Uterus (tissue), 2 donors: ENCODE measurements around the gene PIN1.

ENCODE experiments used
- POLR2A ChIP-seq, 2 donors: fragments of 450-650 bp; IDR thresholded peaks; one replicate each; pipeline ENCODE4 v1.6.1; 2016; ENCODE audit warnings: antibody characterized with exemption in 2 of 2, mild to moderate bottlenecking in 1 of 2, moderate library complexity in 1 of 2
- TF ChIP-seq, protein P1 (sequence below), 4 experiments: fragments of 200-600 bp in 2 of 4; fragments of 450-650 bp in 2 of 4; sonication (generic) in 2 of 4; IDR thresholded peaks; one replicate each; pipeline ENCODE4 v1.5.1; 2016 to 2019; ENCODE audit warnings: antibody characterized with exemption in 4 of 4, mild to moderate bottlenecking in 2 of 4, moderate library complexity in 1 of 4

DNA sequence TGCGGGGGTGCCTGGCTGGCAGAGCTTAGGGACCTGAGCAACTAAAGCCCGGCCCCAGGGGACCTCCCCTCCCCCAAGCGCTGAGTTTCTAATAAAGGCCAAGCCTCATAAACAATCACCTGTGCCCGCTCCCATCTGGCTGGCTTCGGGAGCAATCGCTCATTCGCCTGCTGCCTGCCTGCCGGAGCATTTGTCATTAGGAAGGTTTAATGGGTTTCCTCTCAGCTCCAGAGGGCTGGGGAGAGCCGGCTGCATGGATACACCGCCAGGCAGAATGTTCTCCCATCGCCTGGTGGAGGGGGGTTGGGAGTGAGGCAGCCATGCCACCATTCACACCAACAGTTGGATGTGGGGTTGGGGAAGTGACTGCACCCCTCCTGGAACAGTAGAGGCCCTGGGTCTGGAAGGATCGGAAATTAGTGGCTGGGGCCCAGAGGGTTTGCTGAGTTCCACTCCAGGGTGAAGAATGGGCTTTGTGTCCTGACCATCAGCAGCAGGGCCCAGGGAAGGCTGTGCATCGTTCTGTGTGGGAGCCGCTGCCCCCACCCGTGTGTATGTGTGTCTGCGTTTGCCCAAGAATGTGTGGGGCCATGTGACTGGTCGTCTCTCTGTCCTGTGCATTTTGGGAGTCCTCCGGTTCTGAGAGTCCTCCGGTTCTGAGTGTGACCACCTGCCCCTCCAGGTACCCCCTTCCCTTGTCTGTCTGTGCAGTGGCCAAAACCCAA is 15.3 kb downstream of the PIN1 start:
- TF ChIP-seq, protein P1, sequence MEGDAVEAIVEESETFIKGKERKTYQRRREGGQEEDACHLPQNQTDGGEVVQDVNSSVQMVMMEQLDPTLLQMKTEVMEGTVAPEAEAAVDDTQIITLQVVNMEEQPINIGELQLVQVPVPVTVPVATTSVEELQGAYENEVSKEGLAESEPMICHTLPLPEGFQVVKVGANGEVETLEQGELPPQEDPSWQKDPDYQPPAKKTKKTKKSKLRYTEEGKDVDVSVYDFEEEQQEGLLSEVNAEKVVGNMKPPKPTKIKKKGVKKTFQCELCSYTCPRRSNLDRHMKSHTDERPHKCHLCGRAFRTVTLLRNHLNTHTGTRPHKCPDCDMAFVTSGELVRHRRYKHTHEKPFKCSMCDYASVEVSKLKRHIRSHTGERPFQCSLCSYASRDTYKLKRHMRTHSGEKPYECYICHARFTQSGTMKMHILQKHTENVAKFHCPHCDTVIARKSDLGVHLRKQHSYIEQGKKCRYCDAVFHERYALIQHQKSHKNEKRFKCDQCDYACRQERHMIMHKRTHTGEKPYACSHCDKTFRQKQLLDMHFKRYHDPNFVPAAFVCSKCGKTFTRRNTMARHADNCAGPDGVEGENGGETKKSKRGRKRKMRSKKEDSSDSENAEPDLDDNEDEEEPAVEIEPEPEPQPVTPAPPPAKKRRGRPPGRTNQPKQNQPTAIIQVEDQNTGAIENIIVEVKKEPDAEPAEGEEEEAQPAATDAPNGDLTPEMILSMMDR (IDR thresholded peaks at IDR 0.05): no peak
- TF ChIP-seq POLR2A (IDR thresholded peaks at IDR 0.05): no peak
